NB4 (cell line): ENCODE data around the gene MSRB1.
A peak's percentile ranks its signal among the peaks of the same experiment; 100 is the strongest.
"Not testable (repeated sequence)": the region's sequence is repeated elsewhere in the genome, so short reads cannot be mapped to it uniquely, and the experiment has no call there.

Experiments
- DNase-seq: peaks from one replicate; pipeline ENCODE4 v3.0.0; 2010; ENCODE audit warnings: low read depth
- H3K4me3 ChIP-seq: one replicate; pipeline ENCODE4 v1.5.1; 2011; ENCODE audit warnings: mild to moderate bottlenecking, low read depth, low read length, moderate library complexity
- CTCF ChIP-seq: IDR thresholded peaks from one replicate; pipeline ENCODE4 v1.5.1; 2012; ENCODE audit warnings: low read depth, low read length
- MAX ChIP-seq: IDR thresholded peaks from 2 replicates; pipeline ENCODE4 v1.6.1; 2011; ENCODE audit warnings: low read depth, low read length
- MYC ChIP-seq: IDR thresholded peaks from 2 replicates; pipeline ENCODE4 v1.6.1; 2011; ENCODE audit warnings: low read depth, low read length
- POLR2A ChIP-seq: IDR thresholded peaks from 2 replicates; pipeline ENCODE4 v1.6.1; 2011; ENCODE audit warnings: mild to moderate bottlenecking; ENCODE audit not compliant: insufficient read length; ENCODE audit errors: extremely low read depth

MSRB1 gene

GRCh38 chr16:1958715-1959268, 15.8 kb upstream of the MSRB1 start:
- no peak for DNase-seq
- TF ChIP-seq MYC = no peak
- TF ChIP-seq CTCF = no peak
- TF ChIP-seq MAX = no peak
- no peak for TF ChIP-seq POLR2A
- peak overlapping the region; percentile 16 for H3K4me3 ChIP-seq

DNA sequence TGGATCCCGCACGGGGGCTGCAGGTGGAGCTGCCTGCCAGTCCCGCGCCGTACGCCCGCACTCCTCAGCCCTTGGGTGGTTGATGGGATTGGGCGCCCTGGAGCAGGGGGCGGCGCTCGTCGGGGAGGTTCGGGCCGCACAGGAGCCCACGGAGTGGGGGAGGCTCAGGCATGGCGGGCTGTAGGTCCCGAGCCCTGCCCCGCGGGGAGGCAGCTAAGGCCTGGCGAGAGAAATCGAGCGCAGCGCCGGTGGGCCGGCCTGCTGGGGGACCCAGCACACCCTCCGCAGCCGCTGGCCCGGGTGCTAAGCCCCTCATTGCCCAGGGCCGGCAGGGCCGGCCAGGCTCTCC, 15.1 kb upstream of the MSRB1 start:
- DNase-seq, H3K4me3 ChIP-seq: not testable (repeated sequence)

- DNase-seq, H3K4me3 ChIP-seq: not testable (repeated sequence)
These were observed 14.6 kb upstream of the MSRB1 start for GRCh38 chr16:1957434-1958142.

- DNase-seq = no peak
- TF ChIP-seq POLR2A (no peak), CTCF (no peak), MAX (no peak), MYC (no peak)
- H3K4me3 ChIP-seq = no peak overlapping the region
These were observed 10.7 kb upstream of the MSRB1 start for GRCh38 chr16:1953734-1954133.

DNA sequence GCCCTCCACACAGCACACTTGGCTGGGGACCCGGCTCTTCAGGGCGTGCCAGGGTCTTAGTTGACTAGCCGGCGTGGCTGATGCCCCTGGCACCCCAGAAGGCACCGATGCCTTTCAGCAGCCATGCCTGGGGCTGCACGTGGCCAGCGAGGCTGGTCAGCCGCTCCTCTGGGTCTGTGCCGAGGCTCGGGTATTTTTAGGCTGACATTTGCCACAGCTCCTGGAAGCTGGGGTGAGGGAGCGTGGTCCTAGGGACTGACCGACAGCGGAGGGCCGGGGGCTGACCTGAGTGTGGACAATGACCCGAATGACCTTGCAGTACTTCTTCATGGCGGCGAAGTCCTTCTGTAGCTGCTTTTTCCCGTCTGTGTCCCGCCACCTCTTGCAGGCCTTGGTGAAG, 7.6 kb upstream of the MSRB1 start:
- no peak overlapping the region for H3K4me3 ChIP-seq
- TF ChIP-seq MYC = no peak
- DNase-seq = no peak

DNA sequence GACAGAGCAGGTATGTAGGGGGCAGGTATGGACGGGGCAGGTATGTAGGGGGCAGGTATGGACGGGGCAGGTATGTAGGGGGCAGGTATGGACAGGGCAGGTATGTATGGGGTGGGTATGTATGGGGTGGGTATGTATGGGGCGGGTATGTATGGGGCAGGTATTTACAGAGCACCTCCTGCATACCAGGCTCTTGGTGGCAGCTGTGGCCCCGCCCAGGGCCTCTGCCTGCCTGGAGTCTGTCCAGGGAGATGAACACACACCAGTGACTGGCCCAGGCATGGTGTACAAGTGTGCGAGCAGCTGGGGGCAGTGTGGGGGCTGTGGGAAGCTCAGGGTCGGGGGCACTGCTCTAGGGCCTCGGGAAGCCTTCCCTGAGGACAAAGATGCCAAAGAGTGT, 7.0 kb upstream of the MSRB1 start:
- TF ChIP-seq MAX = no peak
- DNase-seq = no peak
- H3K4me3 ChIP-seq = no peak overlapping the region

DNA sequence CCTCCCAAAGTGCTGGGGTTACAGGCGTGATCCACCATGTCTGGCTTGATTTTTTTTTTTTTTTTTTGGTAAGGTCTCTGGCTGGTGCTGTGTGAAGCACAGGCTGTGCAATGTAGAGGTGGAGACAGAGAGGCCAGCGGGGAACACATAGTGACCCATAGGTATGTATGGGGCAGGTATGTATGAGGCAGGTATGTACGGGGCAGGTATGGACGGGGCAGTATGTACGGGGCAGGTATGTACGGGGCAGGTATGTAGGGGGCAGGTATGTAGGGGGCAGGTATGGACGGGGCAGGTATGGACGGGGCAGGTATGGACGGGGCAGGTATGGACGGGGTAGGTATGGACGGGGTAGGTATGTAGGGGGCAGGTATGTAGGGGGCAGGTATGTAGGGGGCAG, 6.5 kb upstream of the MSRB1 start:
- TF ChIP-seq CTCF (no peak), MYC (no peak), MAX (no peak), POLR2A (no peak)
- no peak for DNase-seq
- no peak overlapping the region for H3K4me3 ChIP-seq

DNA sequence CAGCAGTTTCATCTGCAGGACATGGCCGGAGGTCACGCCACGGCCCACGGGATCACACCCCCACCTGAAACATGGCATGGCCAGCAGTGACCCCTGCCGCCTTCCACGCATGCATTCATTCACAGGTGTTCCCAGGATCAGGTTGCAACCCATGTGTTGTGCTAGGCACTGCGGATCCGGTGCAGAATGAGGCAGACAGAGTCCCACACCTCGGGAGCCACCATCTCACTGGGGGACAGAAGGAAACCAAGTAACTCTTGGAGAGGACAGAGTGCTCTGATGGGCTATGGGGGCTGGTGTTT, 4.3 kb upstream of the MSRB1 start:
- H3K4me3 ChIP-seq = no peak overlapping the region
- TF ChIP-seq CTCF (no peak), MYC (no peak), MAX (no peak), POLR2A (no peak)

More for the DNA sequence above, 4.3 kb upstream of the MSRB1 start:
- no peak for DNase-seq
